T-helper 9 cell (primary cell): ENCODE data around the gene EXOSC1.
"Not testable (repeated sequence)": the region's sequence is repeated elsewhere in the genome, so short reads cannot be mapped to it uniquely, and the experiment has no call there.

Source experiments
- DNase-seq: peaks from one replicate; pipeline ENCODE4 v3.0.0-alpha.2; 2020
- total RNA-seq, 2 donors: gene quantifications; one replicate each; lab custom pipeline; 2026; lab: John Stamatoyannopoulos, UW

The EXOSC1 gene, protein sequence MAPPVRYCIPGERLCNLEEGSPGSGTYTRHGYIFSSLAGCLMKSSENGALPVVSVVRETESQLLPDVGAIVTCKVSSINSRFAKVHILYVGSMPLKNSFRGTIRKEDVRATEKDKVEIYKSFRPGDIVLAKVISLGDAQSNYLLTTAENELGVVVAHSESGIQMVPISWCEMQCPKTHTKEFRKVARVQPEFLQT
- 19.8 to 44.8 reads per million in 2 donors for total RNA-seq

DNA sequence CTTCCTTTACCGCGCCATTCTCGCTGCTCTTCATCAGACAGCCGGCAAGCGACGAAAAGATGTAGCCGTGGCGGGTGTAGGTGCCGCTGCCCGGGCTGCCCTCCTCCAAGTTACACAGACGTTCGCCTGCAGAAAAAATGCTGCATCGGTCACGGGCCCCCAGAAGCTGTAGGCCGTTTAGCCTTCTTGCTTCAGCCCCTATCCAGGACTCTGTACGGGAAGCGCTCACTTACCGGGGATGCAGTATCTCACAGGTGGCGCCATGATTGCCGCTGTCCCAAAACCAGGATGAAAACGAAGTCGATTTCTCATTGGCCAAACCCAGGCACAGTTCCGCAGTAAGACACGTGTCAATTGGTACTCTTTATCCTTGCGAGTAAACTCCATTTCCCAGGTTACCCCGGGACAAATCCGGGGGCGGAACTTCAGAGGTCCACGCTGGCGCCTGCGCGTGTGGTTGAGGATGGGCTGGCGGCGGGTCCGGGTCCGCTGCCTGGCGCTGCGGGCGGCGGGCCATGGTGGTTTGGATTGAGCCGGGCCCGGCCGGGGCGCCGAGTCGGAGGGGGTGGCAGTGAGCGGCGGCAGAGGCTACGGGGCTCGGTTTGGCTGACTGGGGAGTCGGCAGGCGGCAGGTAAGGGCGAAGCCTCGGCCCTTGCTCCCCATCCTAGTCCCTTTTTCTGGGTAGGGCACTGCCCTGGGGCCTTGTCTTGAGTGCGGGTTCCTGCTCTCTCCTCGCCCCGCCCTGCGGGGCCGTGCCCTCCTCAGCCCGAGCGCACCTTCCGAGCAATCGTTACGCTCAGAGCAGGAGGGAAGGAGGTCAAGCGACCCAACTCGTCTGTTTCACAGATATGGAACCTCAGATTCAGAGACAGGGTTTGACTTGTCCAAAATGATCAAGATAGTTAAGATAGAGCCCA lies at the start of gene EXOSC1, which contains the start of gene ZDHHC16:
EXOSC1 (minus strand) TSS at position 285 of the 918 bp plus-strand sequence; CDS start at position 264, 21 bp downstream.
ZDHHC16 (plus strand) TSS at position 454 of the 918 bp plus-strand sequence. CDS start 5,501 bp downstream, outside the sequence.
- peak; percentile 80 for DNase-seq

DNA sequence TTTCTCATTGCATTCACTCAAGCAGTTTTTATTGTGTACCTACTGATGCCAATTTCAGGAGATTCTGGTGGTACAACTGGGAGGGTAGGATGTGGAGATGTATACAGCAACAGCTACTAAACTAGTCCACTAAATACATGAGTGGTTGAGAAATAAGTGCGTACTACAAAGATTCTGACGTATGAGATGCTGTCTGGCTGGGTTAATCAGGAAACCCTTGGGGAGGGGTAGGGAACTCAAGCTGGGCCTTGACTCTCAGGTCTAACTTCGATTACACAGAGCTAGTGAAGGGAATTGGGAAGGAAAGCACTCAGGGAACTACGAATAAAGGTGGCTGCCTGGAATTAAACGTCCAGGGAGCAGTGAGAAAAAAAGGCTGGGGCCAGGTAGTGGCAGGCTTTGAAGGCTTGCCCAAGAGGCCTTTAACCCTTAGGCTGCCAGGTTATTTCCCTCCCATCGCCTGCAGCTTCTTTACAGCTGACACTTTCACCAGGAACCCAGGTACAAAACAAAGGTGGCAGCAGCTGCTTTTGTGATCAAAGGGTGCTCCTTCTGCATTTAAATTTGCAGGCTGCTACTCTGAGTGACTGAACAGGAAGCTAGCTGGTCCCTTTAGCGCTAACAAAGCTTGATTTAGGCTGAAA lies 49.2 kb upstream of the EXOSC1 start:
- no peak for DNase-seq

DNA sequence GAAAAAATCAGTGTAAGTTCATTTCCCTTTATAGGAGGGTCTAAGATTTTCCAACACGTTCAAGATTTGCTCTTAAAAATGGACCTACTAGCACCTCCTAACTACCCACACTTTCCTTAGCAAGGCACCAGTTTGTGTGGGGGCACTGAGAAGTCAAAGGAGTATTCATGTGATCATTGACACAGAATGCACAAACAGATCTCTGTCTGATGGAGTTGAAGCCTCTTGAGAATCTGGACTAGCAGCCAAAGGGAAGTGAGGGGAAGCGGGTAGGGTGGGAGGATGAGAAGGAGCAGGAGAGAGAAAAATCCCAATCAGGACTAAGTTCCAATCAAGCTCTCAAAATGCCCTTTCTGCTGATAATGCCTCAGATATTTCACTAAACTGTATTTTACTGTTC lies 48.3 kb upstream of the EXOSC1 start:
- no peak for DNase-seq

DNA sequence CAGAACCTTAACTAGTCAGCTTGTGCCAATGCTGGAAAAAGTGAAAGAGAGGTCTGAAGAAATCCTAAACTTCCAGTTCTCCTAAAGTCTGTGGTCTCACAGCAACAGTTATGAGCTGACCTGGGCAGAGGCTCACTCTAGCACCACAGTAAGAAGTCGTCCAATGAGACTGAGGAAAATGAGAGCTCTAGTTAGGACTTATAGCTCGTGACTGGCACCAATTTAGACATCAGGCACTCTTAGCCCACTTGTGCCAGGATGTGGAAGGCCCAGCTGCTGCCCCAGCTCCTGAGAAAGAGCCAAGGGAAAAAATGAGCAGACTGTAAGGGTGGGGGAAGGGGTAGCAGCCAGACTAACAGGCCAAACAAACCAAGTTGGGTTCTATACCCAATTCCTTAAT lies 44.8 kb upstream of the EXOSC1 start:
- DNase-seq, result no peak

DNA sequence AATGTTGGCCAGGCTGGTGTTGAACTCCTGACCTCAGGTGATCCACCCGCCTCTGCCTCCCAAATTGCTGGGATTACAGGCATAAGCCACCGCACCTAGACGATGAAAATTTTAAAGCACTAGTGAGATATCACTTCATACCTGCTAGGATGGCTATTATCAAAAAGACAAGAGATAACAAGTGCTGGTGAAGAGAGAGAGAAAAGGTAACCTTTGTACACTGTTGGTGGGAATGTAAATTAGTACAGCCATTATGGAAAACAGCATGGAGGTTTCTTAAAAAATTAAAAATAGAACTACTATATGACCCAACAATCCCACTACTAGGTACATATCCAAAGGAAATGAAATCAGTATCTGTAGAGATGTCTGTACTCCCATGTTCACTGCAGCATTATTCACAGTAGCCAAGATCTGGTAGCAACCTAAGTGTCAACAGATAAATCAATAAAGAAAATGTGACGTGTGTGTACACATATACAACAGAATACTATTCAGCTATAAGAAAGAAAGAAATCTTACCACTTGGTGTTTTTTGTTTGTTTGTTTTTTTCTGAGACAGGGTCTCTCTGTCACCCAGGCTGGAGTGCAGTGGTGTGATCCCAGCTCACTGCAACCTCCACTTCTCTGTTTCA lies 40.0 kb upstream of the EXOSC1 start:
- DNase-seq, result no peak

DNA sequence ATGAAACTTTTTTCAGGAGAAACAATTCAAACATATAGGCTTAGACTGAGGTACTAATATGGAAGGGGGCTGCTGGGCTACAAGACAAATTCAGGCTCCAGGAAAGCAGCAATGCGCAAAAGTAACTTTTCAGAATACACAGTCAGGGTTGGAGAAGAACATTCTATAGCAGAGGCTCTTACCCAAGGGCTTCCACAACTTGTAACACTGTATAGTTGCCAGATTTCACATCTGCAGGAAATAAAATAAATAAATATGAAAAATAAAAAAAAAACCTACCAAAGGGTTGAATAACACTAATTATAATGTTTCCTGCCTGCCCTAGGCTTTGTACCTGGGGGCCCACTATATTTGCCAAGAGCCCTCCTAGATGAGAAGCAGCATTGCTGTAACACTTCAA lies 38.1 kb upstream of the EXOSC1 start:
- no peak for DNase-seq

DNA sequence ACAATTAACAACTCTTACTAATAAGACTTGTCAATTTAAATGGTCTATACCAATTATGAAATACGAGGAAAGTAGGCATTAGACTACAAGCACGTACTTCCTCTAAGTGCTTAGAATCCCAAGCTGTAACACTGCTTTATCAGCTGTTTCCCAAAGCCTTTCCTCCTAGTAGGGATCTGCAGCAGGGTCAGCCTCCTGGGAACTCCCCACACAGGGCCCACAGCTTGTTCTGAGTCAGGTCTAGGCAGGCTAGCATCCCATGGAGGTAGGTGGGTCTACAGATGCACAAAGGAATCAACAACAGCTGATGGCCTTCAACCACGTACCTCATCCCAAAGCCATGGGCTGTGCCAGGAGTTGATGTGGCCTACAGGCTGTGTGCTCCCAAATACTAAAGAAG lies 37.7 kb upstream of the EXOSC1 start:
- no peak for DNase-seq

DNA sequence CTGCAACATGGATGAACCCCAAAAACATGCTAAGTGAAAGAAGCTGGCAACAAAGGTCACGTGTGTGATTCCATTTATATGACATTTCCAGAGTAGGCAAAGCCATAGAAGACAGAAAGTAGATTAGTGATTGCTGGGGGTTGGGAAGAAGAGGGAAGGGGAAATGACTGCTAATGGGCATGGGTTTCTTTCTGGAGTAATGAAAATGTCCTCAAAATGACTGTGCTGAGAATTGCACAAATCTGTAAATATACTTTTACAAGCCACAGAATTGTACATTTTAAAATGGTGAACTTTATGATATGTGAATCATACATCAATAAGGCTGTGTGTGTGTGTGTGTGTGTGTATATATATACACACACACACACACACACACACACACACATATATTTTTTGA lies 36.6 kb upstream of the EXOSC1 start:
- no peak for DNase-seq

DNA sequence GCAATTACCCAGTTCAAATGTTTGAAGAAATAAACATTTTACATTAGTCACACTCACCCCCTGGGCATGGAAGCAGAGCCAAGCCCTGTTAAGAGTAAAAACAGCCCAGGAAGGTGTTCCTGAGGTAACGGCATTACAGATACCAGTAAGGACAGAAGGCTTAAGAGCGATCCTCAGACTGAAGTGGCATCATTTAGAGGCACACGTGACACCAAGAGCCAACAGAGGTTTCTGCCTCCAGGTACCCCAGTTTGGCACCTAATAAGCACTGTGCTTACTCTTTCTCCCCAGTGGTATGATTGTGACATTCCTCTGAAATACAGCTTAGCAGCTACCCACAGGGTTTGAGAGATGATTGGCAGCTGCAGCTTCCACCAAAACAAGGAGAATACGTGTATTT lies 35.3 kb upstream of the EXOSC1 start:
- DNase-seq, result no peak

DNA sequence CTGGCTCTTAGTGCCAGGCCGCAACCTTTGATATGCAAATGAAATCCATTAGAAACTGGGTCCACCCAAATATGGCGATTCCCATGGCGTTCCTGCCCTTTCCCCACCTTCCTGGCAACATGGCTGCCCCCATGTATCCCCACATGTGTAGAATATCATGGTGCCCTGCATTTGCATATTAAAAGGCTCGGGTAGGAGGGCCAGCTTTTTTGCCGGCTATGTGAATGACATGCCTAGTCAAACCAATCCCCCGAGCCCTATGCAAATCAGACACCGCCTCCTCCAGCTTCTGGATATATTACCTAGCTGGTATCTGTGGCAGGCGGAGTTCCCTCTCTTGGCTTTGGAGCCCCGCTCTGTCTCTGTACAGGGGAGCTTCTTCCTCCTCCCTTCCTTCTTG lies 34.1 kb upstream of the EXOSC1 start:
- no peak for DNase-seq

DNA sequence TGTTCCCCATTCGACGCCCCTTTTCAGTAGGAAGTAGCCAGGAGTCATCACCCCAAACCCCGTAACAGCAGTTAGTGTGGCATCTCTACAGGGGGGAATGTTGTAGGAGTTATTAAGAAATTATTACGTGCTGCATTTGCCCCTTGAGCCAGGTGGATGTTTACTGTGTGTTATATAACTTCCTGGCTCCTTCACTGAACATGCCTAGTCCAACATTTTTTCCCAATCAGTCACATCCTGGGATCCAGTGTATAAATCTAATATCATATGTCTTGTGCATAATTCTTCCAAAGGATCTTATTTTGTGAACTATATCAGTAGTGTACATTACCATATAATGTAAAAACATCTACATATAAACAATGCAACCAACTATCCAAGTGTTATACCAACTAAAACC lies 33.6 kb upstream of the EXOSC1 start:
- not testable (repeated sequence) for DNase-seq

DNA sequence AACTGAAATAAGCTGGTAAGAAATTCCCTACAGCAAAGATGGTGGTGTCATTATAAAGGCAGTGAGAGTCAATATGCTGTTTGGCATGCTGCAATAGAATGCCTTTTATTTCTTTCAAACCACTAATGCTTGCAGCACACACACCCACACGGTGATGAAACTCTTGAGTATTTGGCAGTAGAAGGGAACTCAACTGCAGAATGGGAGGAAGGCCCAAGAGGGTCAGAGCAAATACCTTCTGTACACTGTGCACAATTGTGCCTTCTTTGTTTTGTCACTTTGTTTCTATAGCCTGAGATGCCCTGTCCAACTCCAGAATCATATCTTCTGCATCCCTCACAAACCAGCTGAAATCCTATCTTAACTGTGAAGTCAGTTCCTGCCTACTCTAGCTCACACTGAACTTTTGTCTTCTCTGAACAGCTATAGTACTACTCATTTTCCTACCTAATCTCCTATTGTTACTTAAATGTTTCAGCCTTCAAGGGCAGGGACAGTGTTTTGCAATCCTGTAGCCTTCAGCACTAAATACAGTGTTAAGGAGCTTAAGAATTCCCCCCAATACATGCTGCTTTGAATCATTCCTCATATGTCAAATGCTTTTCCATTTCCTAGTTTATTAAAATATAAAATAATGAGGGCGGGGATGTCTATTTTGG lies 30.3 kb upstream of the EXOSC1 start:
- no peak for DNase-seq

DNA sequence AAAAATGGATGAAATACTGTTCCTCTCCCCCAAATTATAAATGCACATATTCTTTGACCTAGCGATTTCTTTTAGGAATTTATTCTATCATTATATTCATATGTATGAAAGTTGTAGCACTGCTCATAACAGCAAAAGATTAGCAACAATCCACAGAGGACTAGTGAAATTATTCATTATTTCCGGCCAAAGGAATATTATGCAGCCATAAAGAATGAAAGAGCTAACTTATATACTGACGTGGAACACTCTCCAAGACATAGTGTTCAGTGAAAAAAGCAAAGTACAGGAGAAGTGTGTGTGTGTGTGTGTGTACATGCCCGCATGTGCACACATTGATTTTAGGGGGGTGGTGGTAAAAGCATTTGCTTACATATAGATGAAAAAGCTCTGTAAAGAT lies 29.1 kb upstream of the EXOSC1 start:
- no peak for DNase-seq

DNA sequence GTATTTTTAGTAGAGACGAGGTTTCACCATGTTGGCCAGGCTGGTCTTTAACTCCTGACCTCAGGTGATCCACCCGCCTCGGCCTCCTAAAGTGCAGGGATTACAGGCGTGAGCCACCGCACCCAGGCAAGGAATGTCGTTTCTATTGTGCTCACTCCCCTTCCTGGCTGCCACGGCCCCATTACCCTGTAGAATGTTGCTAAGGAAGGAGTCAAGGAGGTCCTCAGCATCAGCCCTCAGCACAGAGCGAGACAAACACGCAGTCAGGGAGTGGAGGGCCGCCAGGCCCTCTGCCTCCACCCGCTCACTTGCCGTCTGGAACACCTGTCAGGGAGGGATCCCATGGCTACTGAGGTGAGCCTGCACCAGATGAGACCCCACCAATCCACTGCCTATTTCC lies 23.0 kb upstream of the EXOSC1 start:
- DNase-seq, result not testable (repeated sequence)

DNA sequence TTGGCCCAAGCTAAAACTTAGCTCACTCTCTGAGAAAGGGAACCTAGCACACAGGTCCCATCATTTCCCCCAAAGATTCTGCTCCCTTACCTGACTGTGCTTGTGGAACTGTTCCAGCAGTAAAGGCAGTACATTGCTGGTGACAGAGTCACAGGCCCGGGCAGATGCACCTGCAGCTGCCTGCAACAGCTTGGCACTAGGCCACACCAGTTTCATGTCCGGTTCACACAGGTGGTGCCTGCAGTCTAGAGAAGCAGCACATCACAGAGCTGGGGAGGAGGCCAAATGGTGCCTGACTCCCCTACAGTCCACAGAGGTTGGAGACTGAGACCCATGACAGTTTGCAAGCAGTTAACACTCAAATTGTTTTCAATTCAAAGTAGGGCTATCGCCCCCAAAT lies 22.4 kb upstream of the EXOSC1 start:
- no peak for DNase-seq

DNA sequence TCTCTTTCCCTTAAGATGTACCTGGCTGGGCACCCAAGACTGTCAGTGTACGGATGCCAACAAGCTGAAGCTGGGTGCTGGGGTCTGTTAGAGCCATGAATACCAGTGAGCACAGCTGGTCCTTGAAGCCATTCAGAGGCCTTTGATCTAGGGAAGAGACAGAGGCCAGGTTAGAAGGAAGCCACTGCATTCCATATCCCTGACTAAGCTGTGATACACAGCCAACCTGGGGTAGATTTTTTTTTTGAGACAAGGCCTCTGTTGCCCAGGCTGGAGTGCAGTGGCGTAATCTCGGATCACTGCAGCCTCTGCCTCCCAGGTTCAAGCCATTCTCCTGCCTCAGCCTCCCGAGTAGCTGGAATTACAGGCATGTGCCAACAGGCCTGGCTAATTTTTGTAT lies 20.9 kb upstream of the EXOSC1 start:
- no peak for DNase-seq

DNA sequence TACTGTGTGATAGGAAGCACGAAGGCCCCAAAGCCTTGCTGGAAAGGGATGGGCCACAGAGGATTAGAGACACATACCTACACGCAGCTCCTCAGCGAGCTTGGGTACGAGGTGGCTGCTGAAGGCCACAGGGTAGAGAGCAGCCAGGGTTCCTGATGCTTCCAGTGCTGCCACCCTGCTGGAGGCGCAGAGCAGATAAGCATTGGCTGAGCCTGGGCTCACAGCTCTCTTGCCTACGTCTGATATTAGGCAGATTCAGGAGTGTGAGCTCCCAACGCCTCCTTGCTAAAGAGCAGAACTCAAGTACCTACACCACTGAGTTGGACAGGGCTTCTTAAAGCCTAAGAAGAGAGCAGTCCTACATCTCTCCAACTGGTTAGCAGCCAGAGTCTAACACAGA lies 20.2 kb upstream of the EXOSC1 start:
- no peak for DNase-seq

DNA sequence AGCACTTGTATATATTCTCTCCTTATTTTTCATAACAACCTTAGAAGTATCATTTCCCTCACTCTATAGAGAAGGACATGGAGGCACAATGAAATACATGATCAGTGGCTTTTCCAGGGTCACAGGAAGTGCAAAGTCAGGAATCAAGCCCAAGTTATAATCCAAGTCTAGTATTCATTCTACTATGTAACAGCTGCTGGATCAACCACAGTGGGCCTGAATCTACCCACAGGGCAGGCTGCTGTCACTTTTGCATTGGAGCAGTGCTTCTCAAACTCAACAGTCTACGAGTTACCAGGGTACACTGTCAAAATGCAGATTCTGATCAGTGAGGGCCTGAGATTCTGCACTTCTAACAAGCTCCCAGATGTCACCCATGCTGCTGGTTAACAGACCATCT lies 18.4 kb upstream of the EXOSC1 start:
- no peak for DNase-seq

DNA sequence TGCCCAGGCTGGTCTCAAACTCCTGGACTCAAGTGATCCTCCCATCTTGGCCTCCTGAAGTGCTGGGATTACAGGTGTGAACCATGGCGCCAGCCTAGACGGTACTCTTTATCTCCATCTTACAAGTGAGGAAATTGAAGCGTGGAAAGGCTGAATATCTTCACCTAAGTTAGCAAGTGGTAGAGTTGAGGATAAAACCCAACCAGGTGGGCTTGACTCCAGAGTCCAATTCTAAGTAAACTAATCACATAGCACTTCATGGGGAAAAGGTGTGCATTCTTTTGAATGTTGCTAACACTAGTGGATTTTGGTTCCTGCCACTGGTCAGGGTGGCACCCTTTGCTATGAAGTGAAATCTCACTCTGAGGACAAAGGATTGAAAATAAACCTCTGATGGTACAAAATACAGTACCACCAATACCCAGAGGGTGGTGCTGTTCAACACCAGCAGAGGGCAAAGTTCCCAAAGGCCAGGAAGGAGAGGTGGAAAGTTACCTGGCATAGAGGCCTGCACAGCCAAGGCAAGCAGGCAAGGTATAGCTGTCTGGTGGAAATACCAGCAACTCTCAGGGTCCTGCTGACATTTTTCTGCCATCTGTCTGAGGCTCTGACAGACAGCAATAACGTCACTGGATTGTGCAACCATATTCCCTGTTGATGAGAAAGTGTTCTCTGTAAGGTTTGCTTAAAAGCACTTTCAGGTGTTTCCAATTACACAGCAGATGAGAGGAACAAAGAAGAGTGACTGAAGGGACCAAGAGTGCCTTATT lies 17.7 kb upstream of the EXOSC1 start:
- no peak for DNase-seq

DNA sequence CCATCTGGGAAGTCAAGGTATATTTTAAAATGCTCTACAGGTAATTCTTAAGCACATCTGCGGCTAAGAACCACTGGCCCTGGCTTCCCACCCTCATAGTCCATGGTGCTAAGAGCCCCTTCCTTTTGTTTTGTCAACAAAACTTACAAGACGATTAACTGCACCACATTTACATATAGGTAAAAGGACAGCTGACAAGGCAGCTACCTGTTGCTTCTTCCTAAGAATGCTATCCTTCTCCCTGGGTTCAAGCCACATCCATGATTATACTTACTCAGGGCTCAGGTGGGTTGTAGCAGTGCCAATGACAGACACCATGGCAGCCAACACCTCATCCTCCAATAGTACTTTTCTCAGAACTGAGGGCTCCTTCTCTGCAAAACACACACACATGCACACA lies 16.5 kb upstream of the EXOSC1 start:
- no peak for DNase-seq

DNA sequence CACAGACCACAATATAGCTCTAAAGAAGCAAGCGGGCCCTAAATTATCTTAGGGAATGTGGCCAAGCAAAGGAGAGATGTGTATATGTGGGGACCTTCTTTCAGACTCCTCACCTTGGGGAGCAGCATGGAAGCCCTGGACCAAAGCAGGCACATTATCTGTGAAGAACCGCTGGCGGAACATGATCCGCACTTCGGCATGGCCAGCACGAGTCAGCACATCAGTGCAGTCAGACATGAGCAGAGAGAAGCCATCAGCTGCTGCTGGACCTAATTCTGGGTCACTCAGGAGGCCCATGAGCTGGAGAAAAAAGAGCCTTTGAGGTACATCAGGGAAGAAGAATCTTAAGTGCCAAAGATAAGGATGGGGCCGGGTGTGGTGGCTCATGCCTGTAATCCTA lies 14.1 kb upstream of the EXOSC1 start:
- no peak for DNase-seq

DNA sequence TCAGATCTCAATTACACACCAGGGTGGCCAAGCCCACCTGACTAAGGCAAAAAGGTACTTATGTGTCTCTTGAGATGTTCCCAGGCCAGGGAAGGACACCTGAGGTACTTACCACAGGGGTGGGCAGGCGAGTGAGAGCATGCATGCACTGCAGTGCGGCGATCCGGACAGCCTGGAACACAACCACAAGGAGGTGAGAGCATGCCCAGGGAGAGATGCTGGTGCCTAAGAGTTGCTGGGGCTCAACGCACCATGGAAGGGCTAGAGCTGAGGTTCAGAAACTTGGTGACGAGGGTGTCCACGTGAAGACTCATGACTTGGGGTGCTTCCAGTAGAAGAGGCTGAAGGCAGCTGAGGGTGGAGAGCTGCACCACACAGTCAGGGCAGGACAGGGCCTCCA lies 13.3 kb upstream of the EXOSC1 start:
- no peak for DNase-seq
